ENCODE measurements around the gene SULF2.

GRCh38 chr20:47696856-47697255, 88.4 kb downstream of the SULF2 start:
- TF ChIP-seq, protein P1, sequence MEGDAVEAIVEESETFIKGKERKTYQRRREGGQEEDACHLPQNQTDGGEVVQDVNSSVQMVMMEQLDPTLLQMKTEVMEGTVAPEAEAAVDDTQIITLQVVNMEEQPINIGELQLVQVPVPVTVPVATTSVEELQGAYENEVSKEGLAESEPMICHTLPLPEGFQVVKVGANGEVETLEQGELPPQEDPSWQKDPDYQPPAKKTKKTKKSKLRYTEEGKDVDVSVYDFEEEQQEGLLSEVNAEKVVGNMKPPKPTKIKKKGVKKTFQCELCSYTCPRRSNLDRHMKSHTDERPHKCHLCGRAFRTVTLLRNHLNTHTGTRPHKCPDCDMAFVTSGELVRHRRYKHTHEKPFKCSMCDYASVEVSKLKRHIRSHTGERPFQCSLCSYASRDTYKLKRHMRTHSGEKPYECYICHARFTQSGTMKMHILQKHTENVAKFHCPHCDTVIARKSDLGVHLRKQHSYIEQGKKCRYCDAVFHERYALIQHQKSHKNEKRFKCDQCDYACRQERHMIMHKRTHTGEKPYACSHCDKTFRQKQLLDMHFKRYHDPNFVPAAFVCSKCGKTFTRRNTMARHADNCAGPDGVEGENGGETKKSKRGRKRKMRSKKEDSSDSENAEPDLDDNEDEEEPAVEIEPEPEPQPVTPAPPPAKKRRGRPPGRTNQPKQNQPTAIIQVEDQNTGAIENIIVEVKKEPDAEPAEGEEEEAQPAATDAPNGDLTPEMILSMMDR (IDR thresholded peaks at IDR 0.05 in 2 of 3, conservative IDR thresholded peaks at IDR 0.05 in 1 of 3; ENCODE audit: borderline replicate concordance in 1 of 3, insufficient read depth in 1 of 3, low read depth in 2 of 3, low read length in 2 of 3) = no peak
- no peak for TF ChIP-seq POLR2A (IDR thresholded peaks at IDR 0.05; ENCODE audit: borderline replicate concordance, extremely low read depth, insufficient read depth, insufficient read length)
- no peak for TF ChIP-seq SP1 (IDR thresholded peaks at IDR 0.05; ENCODE audit: low read depth)
- no peak for TF ChIP-seq YY1 (IDR thresholded peaks at IDR 0.05; ENCODE audit: extremely low read depth, insufficient replicate concordance, low read depth, low read length)
- TF ChIP-seq SIN3A (IDR thresholded peaks at IDR 0.05; ENCODE audit: low read depth) = no peak
- no peak for TF ChIP-seq EGR1 (IDR thresholded peaks at IDR 0.05; ENCODE audit: low read depth)
- TF ChIP-seq POLR2AphosphoS5 (IDR thresholded peaks at IDR 0.05; ENCODE audit: low read depth, low read length) = no peak
- no peak for TF ChIP-seq REST (IDR thresholded peaks at IDR 0.05; ENCODE audit: low read depth)
- TF ChIP-seq SRF (IDR thresholded peaks at IDR 0.05; ENCODE audit: low read depth) = no peak
- TF ChIP-seq, protein P2, sequence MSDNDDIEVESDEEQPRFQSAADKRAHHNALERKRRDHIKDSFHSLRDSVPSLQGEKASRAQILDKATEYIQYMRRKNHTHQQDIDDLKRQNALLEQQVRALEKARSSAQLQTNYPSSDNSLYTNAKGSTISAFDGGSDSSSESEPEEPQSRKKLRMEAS (IDR thresholded peaks at IDR 0.05) = no peak
- no peak for TF ChIP-seq EZH2phosphoT487 (IDR thresholded peaks at IDR 0.05; ENCODE audit: borderline replicate concordance)
- TF ChIP-seq JUND (IDR thresholded peaks at IDR 0.05) = no peak
- TF ChIP-seq ZNF274 (IDR thresholded peaks at IDR 0.05; ENCODE audit: low read depth, low read length) = no peak
- no peak for TF ChIP-seq FOSL1 (IDR thresholded peaks at IDR 0.05; ENCODE audit: low read depth)
